NCI-H1048 (cell line): ENCODE measurements around the gene COPS9.

Source experiments
- DNase-seq: peaks from one replicate; lab custom pipeline; 2025; lab: John Stamatoyannopoulos, UW

Gene COPS9

GRCh38 chr2:240107477-240107796, 28.7 kb downstream of the COPS9 start:
- DNase-seq, result no peak

GRCh38 chr2:240106765-240107476, 29.2 kb downstream of the COPS9 start:
- no peak for DNase-seq

GRCh38 chr2:240105982-240106381, 30.1 kb downstream of the COPS9 start:
- DNase-seq, result no peak

- DNase-seq, result no peak
Observed at GRCh38 chr2:240103136-240103535, 33.0 kb downstream of the COPS9 start.

GRCh38 chr2:240098349-240098748, 37.8 kb downstream of the COPS9 start:
- DNase-seq, result no peak

GRCh38 chr2:240095556-240096523, 40.3 kb downstream of the COPS9 start:
- no peak for DNase-seq

GRCh38 chr2:240089306-240089705, 46.8 kb downstream of the COPS9 start:
- DNase-seq, result no peak

- no peak for DNase-seq
Observed at GRCh38 chr2:240086563-240086962, 49.5 kb downstream of the COPS9 start.
